ENCODE data around the gene ACOX1. TPM values are rescaled to one million over a fixed set of nuclear protein-coding genes. Genes with fewer than 3 reads are reported as not detected.

The ACOX1 gene
- polyA plus RNA-seq, 1 of the 3 experiments (the other 2 are of a cell fraction) = 21.5 TPM

DNA sequence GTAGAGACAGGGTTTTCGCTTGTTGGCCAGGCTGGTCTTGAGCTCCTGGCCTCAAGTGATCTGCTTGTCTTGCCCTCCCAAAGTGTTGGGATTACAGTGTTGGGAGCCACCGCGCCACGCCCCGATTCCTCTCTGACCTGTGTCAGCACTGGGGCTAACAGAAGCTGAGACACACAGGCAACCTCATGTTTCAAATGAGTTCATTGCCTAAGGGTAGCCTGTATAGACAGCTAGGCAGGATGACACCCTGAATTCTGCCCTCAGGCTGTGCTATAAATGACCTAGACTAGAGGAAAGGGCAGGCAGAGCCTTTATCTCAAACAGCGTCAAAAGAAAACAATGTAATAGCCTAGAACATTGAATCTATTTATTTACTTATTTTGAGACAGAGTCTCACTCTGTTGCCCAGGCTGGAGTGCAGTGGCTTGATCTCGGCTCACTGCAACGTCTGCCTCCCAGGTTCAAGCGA is 19.4 kb upstream of the ACOX1 start:
- 90% methylated on average over 9 of the region's 9 CpGs for WGBS (ENCODE audit: low lambda C conversion rate)
- no peaks in the 10 kb centered on the region for H3K79me2 ChIP-seq (ENCODE audit: insufficient read depth)
- H3F3A ChIP-seq (replicated peaks; ENCODE audit: insufficient read depth) = peaks cover 7% of the 10 kb centered on the region
- H3K4me1 ChIP-seq (ENCODE audit: control insufficient read depth in 1 of 2, insufficient read depth in 2 of 2, low read depth in 1 of 2, low read length in 1 of 2) = 0 out of 4 replicates have a peak, but pooled peaks cover 0 to 7% of the 10 kb centered on the region in 2 experiments
- no peak overlapping the region for H3K27ac ChIP-seq (ENCODE audit: low read depth in 2 of 2, low read length in 1 of 2)
- no peaks in the 10 kb centered on the region for H3K36me3 ChIP-seq (replicated peaks in 1 of 2; ENCODE audit: control insufficient read depth in 1 of 2, insufficient read depth in 2 of 2, low read length in 1 of 2)
- H3K9ac ChIP-seq = no peak overlapping the region
- DNase-seq = no peak
- H3K27me3 ChIP-seq (ENCODE audit: insufficient read depth) = no peaks in the 10 kb centered on the region
- no peaks in the 10 kb centered on the region for H4K20me1 ChIP-seq (ENCODE audit: insufficient read depth)
- ChIA-PET CTCF (interaction anchor here (0.6 to 10.2 kb wide), 8 partner anchors 8 to 147 kb away, joined by 3 to 231 read pairs (median 14); partner anchors contain the start of gene MRPL38), POLR2A (interaction anchor here (0.6 kb wide), 1 partner anchor 84 kb away, joined by 3 read pairs; no protein-coding TSS in a partner anchor)
- no peak for TF ChIP-seq MXI1 (IDR thresholded peaks at IDR 0.05; ENCODE audit: low read depth, low read length)
- no peak for TF ChIP-seq USF1 (IDR thresholded peaks at IDR 0.05; ENCODE audit: borderline replicate concordance, low read depth)
- no peak for TF ChIP-seq TEAD4 (IDR thresholded peaks at IDR 0.05; ENCODE audit: borderline replicate concordance, insufficient read depth)
- no peak for TF ChIP-seq RXRA (IDR thresholded peaks at IDR 0.05; ENCODE audit: borderline replicate concordance, low read depth)
- no peak for TF ChIP-seq EP300 (IDR thresholded peaks at IDR 0.05; ENCODE audit: borderline replicate concordance in 1 of 2, low read depth in 1 of 2, low read length in 1 of 2)
- no peak for TF ChIP-seq POLR2AphosphoS5 (IDR thresholded peaks at IDR 0.05; ENCODE audit: low read depth, low read length)
- no peak for TF ChIP-seq FOXJ3 (CRISPR knock-in tag; IDR thresholded peaks at IDR 0.05)
- no peak for TF ChIP-seq NRF1 (IDR thresholded peaks at IDR 0.05; ENCODE audit: low read depth, low read length)
- TF ChIP-seq SIN3A (IDR thresholded peaks at IDR 0.05; ENCODE audit: borderline replicate concordance, low read depth, low read length) = no peak
- no peak for TF ChIP-seq REST (IDR thresholded peaks at IDR 0.05; ENCODE audit: low read depth, low read length)
- no peak for TF ChIP-seq FOSL2 (IDR thresholded peaks at IDR 0.05; ENCODE audit: borderline replicate concordance, low read depth)
- TF ChIP-seq, protein P1, sequence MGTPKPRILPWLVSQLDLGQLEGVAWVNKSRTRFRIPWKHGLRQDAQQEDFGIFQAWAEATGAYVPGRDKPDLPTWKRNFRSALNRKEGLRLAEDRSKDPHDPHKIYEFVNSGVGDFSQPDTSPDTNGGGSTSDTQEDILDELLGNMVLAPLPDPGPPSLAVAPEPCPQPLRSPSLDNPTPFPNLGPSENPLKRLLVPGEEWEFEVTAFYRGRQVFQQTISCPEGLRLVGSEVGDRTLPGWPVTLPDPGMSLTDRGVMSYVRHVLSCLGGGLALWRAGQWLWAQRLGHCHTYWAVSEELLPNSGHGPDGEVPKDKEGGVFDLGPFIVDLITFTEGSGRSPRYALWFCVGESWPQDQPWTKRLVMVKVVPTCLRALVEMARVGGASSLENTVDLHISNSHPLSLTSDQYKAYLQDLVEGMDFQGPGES (IDR thresholded peaks at IDR 0.05; ENCODE audit: low read depth, low read length) = no peak
- no peak for TF ChIP-seq EZH2phosphoT487 (IDR thresholded peaks at IDR 0.05; ENCODE audit: borderline replicate concordance, low read depth)
- TF ChIP-seq RFX5 (IDR thresholded peaks at IDR 0.05; ENCODE audit: low read length) = no peak
- no peak overlapping the region for H2AFZ ChIP-seq (ENCODE audit: low read depth)
- H3K9me2 ChIP-seq = no peaks in the 10 kb centered on the region
- no peak overlapping the region for H3K4me2 ChIP-seq
- no peaks in the 10 kb centered on the region for H3K9me3 ChIP-seq
- H3K4me3 ChIP-seq (ENCODE audit: low read depth in 2 of 2, low read length in 1 of 2) = no peak overlapping the region

Measured in SK-N-SH (cell line).